NB4 (cell line): ENCODE data around the gene RASGEF1B.
A peak's percentile ranks its signal among the peaks of the same experiment; 100 is the strongest.

ENCODE experiments used
- DNase-seq: peaks from one replicate; pipeline ENCODE4 v3.0.0; 2010; ENCODE audit warnings: low read depth
- H3K4me3 ChIP-seq: one replicate; pipeline ENCODE4 v1.5.1; 2011; ENCODE audit warnings: mild to moderate bottlenecking, low read depth, low read length, moderate library complexity
- MYC ChIP-seq: IDR thresholded peaks from 2 replicates; pipeline ENCODE4 v1.6.1; 2011; ENCODE audit warnings: low read depth, low read length
- POLR2A ChIP-seq: IDR thresholded peaks from 2 replicates; pipeline ENCODE4 v1.6.1; 2011; ENCODE audit warnings: mild to moderate bottlenecking; ENCODE audit not compliant: insufficient read length; ENCODE audit errors: extremely low read depth
- TF ChIP-seq, protein P1 (sequence below): IDR thresholded peaks from 2 replicates; pipeline ENCODE4 v1.6.1; 2011; ENCODE audit warnings: low read depth, low read length
- TF ChIP-seq, protein P2 (sequence below): IDR thresholded peaks from one replicate; pipeline ENCODE4 v1.5.1; 2012; ENCODE audit warnings: low read depth, low read length

RASGEF1B gene

DNA sequence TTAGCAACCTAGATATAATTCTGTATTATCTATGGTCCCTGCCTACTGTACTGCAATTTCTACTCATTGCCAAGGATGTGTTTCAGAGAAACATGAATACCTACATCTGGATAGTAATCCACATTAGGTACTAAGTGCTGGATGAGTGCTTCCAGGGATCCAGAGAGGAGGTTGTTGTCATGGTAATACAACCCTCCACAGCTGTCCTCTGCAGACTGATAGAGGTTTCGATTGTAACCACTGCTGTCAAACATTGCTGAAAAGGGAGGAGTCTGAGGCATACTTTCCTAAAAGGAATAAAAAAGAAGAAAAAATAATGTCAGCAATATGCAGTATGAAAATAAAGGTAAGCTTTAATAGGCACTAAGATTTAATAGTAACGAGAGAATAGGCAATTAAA is 12.5 kb downstream of the RASGEF1B start:
- no peak for TF ChIP-seq POLR2A
- no peak for TF ChIP-seq MYC
- TF ChIP-seq, protein P1, sequence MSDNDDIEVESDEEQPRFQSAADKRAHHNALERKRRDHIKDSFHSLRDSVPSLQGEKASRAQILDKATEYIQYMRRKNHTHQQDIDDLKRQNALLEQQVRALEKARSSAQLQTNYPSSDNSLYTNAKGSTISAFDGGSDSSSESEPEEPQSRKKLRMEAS: no peak
- TF ChIP-seq, protein P2, sequence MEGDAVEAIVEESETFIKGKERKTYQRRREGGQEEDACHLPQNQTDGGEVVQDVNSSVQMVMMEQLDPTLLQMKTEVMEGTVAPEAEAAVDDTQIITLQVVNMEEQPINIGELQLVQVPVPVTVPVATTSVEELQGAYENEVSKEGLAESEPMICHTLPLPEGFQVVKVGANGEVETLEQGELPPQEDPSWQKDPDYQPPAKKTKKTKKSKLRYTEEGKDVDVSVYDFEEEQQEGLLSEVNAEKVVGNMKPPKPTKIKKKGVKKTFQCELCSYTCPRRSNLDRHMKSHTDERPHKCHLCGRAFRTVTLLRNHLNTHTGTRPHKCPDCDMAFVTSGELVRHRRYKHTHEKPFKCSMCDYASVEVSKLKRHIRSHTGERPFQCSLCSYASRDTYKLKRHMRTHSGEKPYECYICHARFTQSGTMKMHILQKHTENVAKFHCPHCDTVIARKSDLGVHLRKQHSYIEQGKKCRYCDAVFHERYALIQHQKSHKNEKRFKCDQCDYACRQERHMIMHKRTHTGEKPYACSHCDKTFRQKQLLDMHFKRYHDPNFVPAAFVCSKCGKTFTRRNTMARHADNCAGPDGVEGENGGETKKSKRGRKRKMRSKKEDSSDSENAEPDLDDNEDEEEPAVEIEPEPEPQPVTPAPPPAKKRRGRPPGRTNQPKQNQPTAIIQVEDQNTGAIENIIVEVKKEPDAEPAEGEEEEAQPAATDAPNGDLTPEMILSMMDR: no peak
- no peak for DNase-seq
- H3K4me3 ChIP-seq: no peak overlapping the region

DNA sequence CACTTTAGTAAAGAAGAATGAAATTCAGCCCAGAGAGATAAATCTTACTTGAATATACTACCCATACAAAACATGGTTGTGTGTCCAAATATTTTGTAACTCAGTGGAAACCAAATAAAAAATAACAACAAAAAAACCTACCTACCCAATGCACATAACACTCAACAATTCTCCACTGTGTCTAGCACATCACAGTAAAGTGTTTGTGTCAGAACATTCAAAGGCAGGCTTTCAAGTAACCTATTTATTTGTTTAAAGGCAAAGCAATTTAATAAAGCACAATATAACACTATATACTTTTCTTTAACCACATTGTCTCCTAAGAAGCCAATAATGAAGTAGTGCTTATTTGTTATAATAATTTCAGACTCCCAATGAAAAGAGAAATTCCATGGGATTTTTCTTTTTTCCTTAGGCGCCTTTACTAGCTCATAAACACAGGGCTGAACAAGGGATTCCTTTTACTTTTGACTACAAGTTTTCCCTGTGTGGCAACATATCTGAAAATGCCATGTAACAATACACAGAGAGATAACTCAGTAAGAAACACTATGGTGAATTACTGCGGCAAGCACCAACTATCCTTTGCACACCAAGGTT is 13.7 kb downstream of the RASGEF1B start:
- TF ChIP-seq, protein P1: no peak
- TF ChIP-seq POLR2A: no peak
- no peak for TF ChIP-seq MYC
- TF ChIP-seq, protein P2: no peak
- H3K4me3 ChIP-seq: no peak overlapping the region
- DNase-seq: no peak

DNA sequence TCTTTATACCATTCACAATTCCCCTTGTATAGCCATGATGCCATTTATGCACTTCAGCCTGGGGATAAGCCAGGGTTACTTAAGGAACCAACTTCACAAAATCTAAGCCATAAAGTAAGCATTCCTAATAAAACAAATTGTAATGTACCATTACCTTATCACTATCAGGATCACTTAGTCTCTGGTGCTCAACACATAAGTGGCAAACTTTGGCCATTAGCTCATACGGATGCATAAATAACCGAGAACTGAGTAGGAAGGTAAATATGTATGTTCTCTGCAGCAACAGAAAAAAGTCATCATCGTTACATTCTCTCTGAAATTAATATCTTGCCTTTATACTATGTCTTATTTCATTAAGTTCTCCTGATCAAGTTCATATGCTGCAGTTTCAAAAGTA is 14.4 kb downstream of the RASGEF1B start:
- H3K4me3 ChIP-seq: no peak overlapping the region
- DNase-seq: no peak
- TF ChIP-seq MYC: no peak
- TF ChIP-seq, protein P2: no peak
- TF ChIP-seq, protein P1: no peak
- no peak for TF ChIP-seq POLR2A

DNA sequence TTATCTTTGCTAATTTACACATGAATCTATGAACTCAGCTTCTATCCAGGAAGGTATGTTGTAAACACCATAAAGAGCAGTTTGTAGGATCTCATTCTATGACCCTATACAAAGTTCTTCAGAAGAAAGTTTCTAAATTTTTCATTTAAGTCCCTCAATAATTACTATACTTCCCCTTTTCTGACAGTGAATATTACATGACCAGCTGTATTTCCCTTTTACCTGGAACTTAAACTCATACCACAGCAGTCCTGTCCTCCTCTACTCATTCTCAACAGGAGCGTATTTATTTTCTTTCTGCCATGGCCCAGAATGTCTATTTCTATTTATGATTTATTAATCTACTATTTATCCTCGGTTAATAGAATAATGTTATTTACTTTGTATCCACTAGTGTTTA is 15.8 kb downstream of the RASGEF1B start:
- peak; percentile 20 for DNase-seq
- no peak overlapping the region for H3K4me3 ChIP-seq
- TF ChIP-seq, protein P2: no peak
- TF ChIP-seq, protein P1: no peak
- TF ChIP-seq POLR2A (no peak), MYC (no peak)

DNA sequence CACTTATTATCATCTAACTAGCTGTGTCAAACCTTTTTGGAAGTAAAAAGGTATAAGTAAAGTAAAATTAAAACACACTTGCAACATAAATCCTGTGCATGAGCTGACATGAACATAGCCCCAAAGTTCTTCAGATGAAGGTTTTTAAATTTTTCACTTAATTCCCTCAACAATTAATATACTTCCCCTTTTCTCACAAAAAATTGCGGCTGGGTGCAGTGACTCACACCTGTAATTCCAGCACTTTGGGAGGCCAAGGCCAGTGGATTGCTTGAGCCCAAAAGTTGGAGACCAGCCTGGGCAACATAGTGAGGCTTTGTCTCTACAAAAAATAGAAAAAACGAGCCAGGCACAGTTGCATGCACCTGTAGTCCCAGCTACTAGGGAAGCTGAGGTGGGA is 16.8 kb downstream of the RASGEF1B start:
- TF ChIP-seq MYC: no peak
- no peak overlapping the region for H3K4me3 ChIP-seq
- DNase-seq: peak; percentile 55

DNA sequence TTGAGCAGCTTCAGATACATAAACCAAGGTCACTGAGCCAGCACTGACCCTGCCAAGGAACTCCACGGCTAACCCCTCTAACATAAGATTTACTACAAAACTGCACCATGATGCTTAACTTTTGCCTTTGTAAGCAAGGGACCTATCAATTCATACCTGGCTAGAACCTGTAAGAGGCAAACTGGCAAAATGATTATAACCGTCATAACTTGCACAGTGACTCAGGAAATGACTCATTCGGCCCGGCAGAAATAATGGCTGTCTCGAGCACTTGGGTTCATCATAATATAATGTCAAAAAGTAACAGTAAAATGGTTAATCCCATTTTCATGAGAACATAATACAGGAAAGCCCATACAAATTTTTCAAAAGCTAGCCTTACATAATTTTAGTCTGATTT is 17.2 kb downstream of the RASGEF1B start:
- TF ChIP-seq, protein P1: no peak
- no peak for TF ChIP-seq MYC
- TF ChIP-seq POLR2A: no peak
- TF ChIP-seq, protein P2: no peak
- DNase-seq: peak; percentile 62
- H3K4me3 ChIP-seq: no peak overlapping the region
